IPS-18c (cell line): ENCODE data around the gene STK10.
"Not testable (repeated sequence)": the region's sequence is repeated elsewhere in the genome, so short reads cannot be mapped to it uniquely, and the experiment has no call there.

ENCODE experiments used
- H3K4me3 ChIP-seq: 2 replicates; pipeline ENCODE4 v1.7.0; 2013; ENCODE audit warnings: low read depth, mild to moderate bottlenecking, low read length, moderate library complexity; ENCODE audit not compliant: insufficient read depth
- H3K9me3 ChIP-seq: one replicate; pipeline ENCODE4 v1.6.1; 2013; ENCODE audit warnings: mild to moderate bottlenecking, low read length, moderate library complexity; ENCODE audit not compliant: control insufficient read depth, insufficient read depth

The STK10 gene

GRCh38 chr5:172153695-172154094 is 34.3 kb downstream of the STK10 start:
- Histone ChIP-seq H3K9me3 (no peaks in the 10 kb centered on the region), H3K4me3 (no peak overlapping the region)

- H3K9me3 ChIP-seq: no peaks in the 10 kb centered on the region
These were observed 36.3 kb downstream of the STK10 start for GRCh38 chr5:172151661-172152210.

GRCh38 chr5:172150514-172151425 is 37.3 kb downstream of the STK10 start:
- no peak overlapping the region for H3K4me3 ChIP-seq
- H3K9me3 ChIP-seq: no peaks in the 10 kb centered on the region

More at GRCh38 chr5:172151661-172152210, 36.3 kb downstream of the STK10 start:
- H3K4me3 ChIP-seq: no peak overlapping the region

- H3K4me3 ChIP-seq, H3K9me3 ChIP-seq: not testable (repeated sequence)
These were observed 38.5 kb downstream of the STK10 start for GRCh38 chr5:172149481-172149880.

- Histone ChIP-seq H3K4me3 (no peak overlapping the region), H3K9me3 (no peaks in the 10 kb centered on the region)
These were observed 39.0 kb downstream of the STK10 start for GRCh38 chr5:172149073-172149472.

GRCh38 chr5:172148381-172148780 is 39.6 kb downstream of the STK10 start:
- Histone ChIP-seq H3K4me3 (no peak overlapping the region), H3K9me3 (no peaks in the 10 kb centered on the region)

- H3K4me3 ChIP-seq: no peak overlapping the region
- H3K9me3 ChIP-seq: no peaks in the 10 kb centered on the region
These were observed 40.2 kb downstream of the STK10 start for GRCh38 chr5:172147857-172148256.

GRCh38 chr5:172146748-172147092 is 41.3 kb downstream of the STK10 start:
- H3K9me3 ChIP-seq: no peaks in the 10 kb centered on the region
- no peak overlapping the region for H3K4me3 ChIP-seq

- H3K9me3 ChIP-seq: no peaks in the 10 kb centered on the region
- no peak overlapping the region for H3K4me3 ChIP-seq
These were observed 41.9 kb downstream of the STK10 start for GRCh38 chr5:172145870-172146747.

- Histone ChIP-seq H3K9me3 (no peaks in the 10 kb centered on the region), H3K4me3 (no peak overlapping the region)
These were observed 42.8 kb downstream of the STK10 start for GRCh38 chr5:172144931-172145869.

- H3K9me3 ChIP-seq: no peaks in the 10 kb centered on the region
These were observed 43.7 kb downstream of the STK10 start for GRCh38 chr5:172144291-172144815.

GRCh38 chr5:172143875-172144274 is 44.1 kb downstream of the STK10 start:
- H3K9me3 ChIP-seq: no peaks in the 10 kb centered on the region
- H3K4me3 ChIP-seq: no peak overlapping the region

More at GRCh38 chr5:172144291-172144815, 43.7 kb downstream of the STK10 start:
- H3K4me3 ChIP-seq: no peak overlapping the region

GRCh38 chr5:172142709-172143215 is 45.3 kb downstream of the STK10 start:
- no peak overlapping the region for H3K4me3 ChIP-seq
- H3K9me3 ChIP-seq: no peaks in the 10 kb centered on the region

GRCh38 chr5:172141949-172142319 is 46.1 kb downstream of the STK10 start:
- Histone ChIP-seq H3K4me3 (no peak overlapping the region), H3K9me3 (no peaks in the 10 kb centered on the region)

GRCh38 chr5:172140866-172141265 is 47.2 kb downstream of the STK10 start:
- H3K9me3 ChIP-seq: no peaks in the 10 kb centered on the region
- no peak overlapping the region for H3K4me3 ChIP-seq

- Histone ChIP-seq H3K4me3 (no peak overlapping the region), H3K9me3 (no peaks in the 10 kb centered on the region)
These were observed 47.9 kb downstream of the STK10 start for GRCh38 chr5:172140120-172140519.
